ENCODE data around the gene INO80. TPM values are rescaled to one million over a fixed set of nuclear protein-coding genes. Genes with fewer than 3 reads are reported as not detected.

Gene INO80
- total RNA-seq, 2 experiments from 2014 or later: 31.7 to 35.1 TPM

DNA sequence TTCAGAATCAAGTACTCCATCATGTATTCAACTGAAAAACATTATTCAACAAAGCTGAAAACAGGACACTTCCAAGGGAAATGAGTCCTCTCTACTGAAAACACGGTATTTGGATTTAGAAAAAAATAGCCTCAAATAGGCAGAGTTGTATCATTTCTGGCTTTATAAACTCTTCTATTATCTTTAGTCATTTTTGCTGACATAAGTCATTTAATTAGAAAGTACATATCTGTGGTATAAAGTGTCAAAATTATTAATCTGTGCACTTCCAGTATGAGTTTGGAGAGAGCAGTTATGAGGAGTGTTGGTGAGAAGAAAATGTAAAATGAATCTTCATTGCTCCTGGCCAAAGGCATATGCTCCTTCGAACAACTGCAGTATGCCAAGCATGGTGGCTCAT lies 59.3 kb downstream of the INO80 start:
- Histone ChIP-seq H3K9me2 (ENCODE audit: insufficient read depth, low read length) (no peaks in the 10 kb centered on the region), H3K9me3 (ENCODE audit: low read length) (peaks cover 3% of the 10 kb centered on the region; the same call in 1 of the 2 replicates), H3K4me1 (ENCODE audit: insufficient read depth, low read length, poor library complexity, severe bottlenecking) (no peaks in the 10 kb centered on the region), H3K4me3 (ENCODE audit: low read depth, low read length, poor library complexity, severe bottlenecking) (no peak overlapping the region), H4K20me1 (ENCODE audit: insufficient read depth, low read length) (no peaks in the 10 kb centered on the region), H3K27ac (ENCODE audit: low read depth, low read length, poor library complexity, severe bottlenecking) (no peak overlapping the region), H2AFZ (ENCODE audit: low read length) (no peak overlapping the region), H3K4me2 (ENCODE audit: low read length) (no peak overlapping the region), H3K79me2 (ENCODE audit: insufficient read depth, low read depth, low read length) (no peaks in the 10 kb centered on the region), H3K36me3 (ENCODE audit: insufficient read depth, low read length) (peaks cover 98% of the 10 kb centered on the region)
- TF ChIP-seq, protein P1, sequence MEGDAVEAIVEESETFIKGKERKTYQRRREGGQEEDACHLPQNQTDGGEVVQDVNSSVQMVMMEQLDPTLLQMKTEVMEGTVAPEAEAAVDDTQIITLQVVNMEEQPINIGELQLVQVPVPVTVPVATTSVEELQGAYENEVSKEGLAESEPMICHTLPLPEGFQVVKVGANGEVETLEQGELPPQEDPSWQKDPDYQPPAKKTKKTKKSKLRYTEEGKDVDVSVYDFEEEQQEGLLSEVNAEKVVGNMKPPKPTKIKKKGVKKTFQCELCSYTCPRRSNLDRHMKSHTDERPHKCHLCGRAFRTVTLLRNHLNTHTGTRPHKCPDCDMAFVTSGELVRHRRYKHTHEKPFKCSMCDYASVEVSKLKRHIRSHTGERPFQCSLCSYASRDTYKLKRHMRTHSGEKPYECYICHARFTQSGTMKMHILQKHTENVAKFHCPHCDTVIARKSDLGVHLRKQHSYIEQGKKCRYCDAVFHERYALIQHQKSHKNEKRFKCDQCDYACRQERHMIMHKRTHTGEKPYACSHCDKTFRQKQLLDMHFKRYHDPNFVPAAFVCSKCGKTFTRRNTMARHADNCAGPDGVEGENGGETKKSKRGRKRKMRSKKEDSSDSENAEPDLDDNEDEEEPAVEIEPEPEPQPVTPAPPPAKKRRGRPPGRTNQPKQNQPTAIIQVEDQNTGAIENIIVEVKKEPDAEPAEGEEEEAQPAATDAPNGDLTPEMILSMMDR (conservative IDR thresholded peaks at IDR 0.05; ENCODE audit: low read length): no peak
- no peak for TF ChIP-seq EZH2phosphoT487 (IDR thresholded peaks at IDR 0.05; ENCODE audit: borderline replicate concordance, low read depth, low read length)
- CTCF ChIA-PET (ENCODE audit: unreplicated experiment): no interaction called here
- no peak for DNase-seq (ENCODE audit: low spot score)
- POLR2A ChIA-PET: interaction anchor here (0.6 kb wide), 1 partner anchor 21 kb away, joined by 7 read pairs; no protein-coding TSS in a partner anchor
- no TSS peak for BruUV-seq (replicated peaks)
- intact Hi-C loops (cut with micrococcal nuclease; ENCODE audit: unreplicated experiment): no loop called here

DNA sequence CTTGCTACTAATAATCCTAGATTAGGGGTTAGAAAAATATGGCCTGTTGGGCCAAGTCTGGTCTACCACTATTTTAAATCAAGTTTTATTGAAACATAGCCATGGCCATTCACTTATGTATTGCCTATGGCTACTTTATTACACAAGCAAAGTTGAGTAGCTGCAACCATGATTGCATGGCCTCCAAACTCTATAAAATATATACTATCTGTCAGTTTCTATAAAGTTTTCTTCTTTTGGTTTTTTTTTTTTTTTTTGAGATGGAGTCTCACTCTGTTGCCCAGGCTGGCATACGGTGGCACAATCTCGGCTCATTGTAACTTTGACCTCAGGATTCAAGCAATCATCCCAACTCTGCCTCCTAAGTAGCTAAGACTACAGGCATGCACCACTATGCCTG lies 60.4 kb downstream of the INO80 start:
- intact Hi-C loops (cut with micrococcal nuclease; ENCODE audit: unreplicated experiment): no loop called here
- Histone ChIP-seq H3K27ac (ENCODE audit: low read depth, low read length, poor library complexity, severe bottlenecking) (no peak overlapping the region), H3K79me2 (ENCODE audit: insufficient read depth, low read depth, low read length) (no peaks in the 10 kb centered on the region), H3K4me1 (ENCODE audit: insufficient read depth, low read length, poor library complexity, severe bottlenecking) (no peaks in the 10 kb centered on the region), H3K4me3 (ENCODE audit: low read depth, low read length, poor library complexity, severe bottlenecking) (no peak overlapping the region), H3K9me2 (ENCODE audit: insufficient read depth, low read length) (no peaks in the 10 kb centered on the region), H3K4me2 (ENCODE audit: low read length) (no peak overlapping the region), H4K20me1 (ENCODE audit: insufficient read depth, low read length) (no peaks in the 10 kb centered on the region), H2AFZ (ENCODE audit: low read length) (no peak overlapping the region), H3K9me3 (ENCODE audit: low read length) (no peaks in the 10 kb centered on the region), H3K36me3 (ENCODE audit: insufficient read depth, low read length) (peaks cover 95% of the 10 kb centered on the region)
- POLR2A ChIA-PET: no interaction called here
- no peak for TF ChIP-seq EZH2phosphoT487 (IDR thresholded peaks at IDR 0.05; ENCODE audit: borderline replicate concordance, low read depth, low read length)
- BruUV-seq (replicated peaks): no TSS peak
- CTCF ChIA-PET (ENCODE audit: unreplicated experiment): no interaction called here
- no peak for DNase-seq (ENCODE audit: low spot score)

DNA sequence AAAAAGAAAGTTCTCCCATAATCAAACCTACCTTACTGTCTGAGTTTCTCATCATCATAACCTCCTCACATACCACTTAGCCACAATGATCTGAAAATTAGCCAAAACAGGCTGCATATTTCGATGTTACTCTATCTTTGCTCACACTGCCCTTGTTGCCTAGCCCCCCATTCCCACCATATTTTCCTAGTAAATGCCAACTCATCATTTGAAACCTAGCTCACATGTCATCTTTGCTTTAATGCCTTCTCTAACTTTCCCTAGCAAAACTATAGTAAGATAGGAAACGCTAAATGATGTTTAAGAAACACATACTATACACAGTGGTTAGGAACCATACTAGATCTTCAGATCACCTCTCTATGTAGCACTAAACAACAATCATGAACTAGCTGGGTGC lies 64.9 kb downstream of the INO80 start:
- ChIA-PET CTCF (ENCODE audit: unreplicated experiment) (no interaction called here), POLR2A (interaction anchor here (0.6 kb wide), 1 partner anchor 48 kb away, joined by 3 read pairs; no protein-coding TSS in a partner anchor)
- BruUV-seq (replicated peaks): no TSS peak
- Histone ChIP-seq H3K4me1 (ENCODE audit: insufficient read depth, low read length, poor library complexity, severe bottlenecking) (no peaks in the 10 kb centered on the region), H3K27ac (ENCODE audit: low read depth, low read length, poor library complexity, severe bottlenecking) (no peak overlapping the region), H3K4me2 (ENCODE audit: low read length) (no peak overlapping the region), H3K4me3 (ENCODE audit: low read depth, low read length, poor library complexity, severe bottlenecking) (no peak overlapping the region), H3K9me2 (ENCODE audit: insufficient read depth, low read length) (no peaks in the 10 kb centered on the region), H3K79me2 (ENCODE audit: insufficient read depth, low read depth, low read length) (no peaks in the 10 kb centered on the region), H3K9me3 (ENCODE audit: low read length) (no peaks in the 10 kb centered on the region), H2AFZ (ENCODE audit: low read length) (no peak overlapping the region), H4K20me1 (ENCODE audit: insufficient read depth, low read length) (no peaks in the 10 kb centered on the region), H3K36me3 (ENCODE audit: insufficient read depth, low read length) (peaks cover 96% of the 10 kb centered on the region)
- DNase-seq (ENCODE audit: low spot score): no peak
- intact Hi-C loops (cut with micrococcal nuclease; ENCODE audit: unreplicated experiment): no loop called here
- TF ChIP-seq, protein P1 (conservative IDR thresholded peaks at IDR 0.05; ENCODE audit: low read length): no peak

Data from OCI-LY7 (cell line).